AG20443 (cell line): ENCODE results near the gene VWA1.
"Not testable (repeated sequence)": the region's sequence is repeated elsewhere in the genome, so short reads cannot be mapped to it uniquely, and the experiment has no call there.

Experiments
- DNase-seq: peaks from one replicate; pipeline ENCODE4 v3.0.0; 2012; ENCODE audit warnings: low spot score, mixed read lengths

VWA1 gene

GRCh38 chr1:1435106-1435903 lies at the start of gene VWA1:
Gene VWA1, plus strand, starts transcription at chr1:1435690. Its CDS starts 59 bp downstream, at chr1:1435749.
- peak; percentile 97 for DNase-seq

DNA sequence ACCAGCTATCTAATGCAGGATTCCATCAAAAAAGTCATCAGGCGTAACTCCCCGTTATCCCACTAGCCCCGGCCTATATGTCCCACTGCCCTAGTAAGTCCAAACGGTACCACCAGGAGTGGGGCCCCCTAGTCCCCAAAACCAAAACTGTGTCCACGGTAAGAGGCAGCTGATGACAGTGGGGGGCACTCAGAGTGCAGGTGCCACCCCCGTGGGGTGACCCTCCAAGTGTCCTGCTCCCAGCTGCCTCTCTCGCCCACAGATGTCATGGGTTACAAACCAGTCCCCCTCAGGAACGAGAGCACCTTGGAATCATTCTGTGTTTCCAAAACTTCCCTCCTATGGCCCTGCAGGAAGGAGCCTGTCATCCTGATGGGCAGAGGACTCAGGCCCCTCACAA lies 49.6 kb upstream of the VWA1 start:
- peak; percentile 3 for DNase-seq

GRCh38 chr1:1387098-1388077 lies 48.1 kb upstream of the VWA1 start:
- peak; percentile 4 for DNase-seq

GRCh38 chr1:1388078-1388472 lies 47.4 kb upstream of the VWA1 start:
- no peak for DNase-seq

GRCh38 chr1:1390675-1391074 lies 44.8 kb upstream of the VWA1 start:
- DNase-seq: no peak

GRCh38 chr1:1391225-1391624 lies 44.3 kb upstream of the VWA1 start:
- peak; percentile 1 for DNase-seq

DNA sequence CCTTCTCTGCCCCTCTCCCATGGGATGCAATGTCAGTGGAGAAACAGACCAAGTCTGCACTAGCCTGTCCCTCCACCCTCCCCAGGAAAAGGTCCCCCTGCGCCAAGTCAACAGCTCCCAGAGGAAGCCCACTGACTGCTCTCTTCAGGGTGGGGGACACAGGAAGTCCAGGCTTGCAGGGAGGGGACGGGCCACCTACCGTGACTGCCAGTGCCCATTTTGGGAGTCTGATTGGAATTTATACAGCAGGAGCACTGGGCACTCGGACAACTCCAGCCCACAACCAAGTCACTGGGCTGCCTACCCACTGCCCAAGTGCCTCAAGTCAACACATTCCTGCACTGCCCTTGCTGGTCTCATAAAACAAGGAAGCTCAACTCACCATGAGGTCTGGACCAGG lies 42.5 kb upstream of the VWA1 start:
- DNase-seq: peak; percentile 1

DNA sequence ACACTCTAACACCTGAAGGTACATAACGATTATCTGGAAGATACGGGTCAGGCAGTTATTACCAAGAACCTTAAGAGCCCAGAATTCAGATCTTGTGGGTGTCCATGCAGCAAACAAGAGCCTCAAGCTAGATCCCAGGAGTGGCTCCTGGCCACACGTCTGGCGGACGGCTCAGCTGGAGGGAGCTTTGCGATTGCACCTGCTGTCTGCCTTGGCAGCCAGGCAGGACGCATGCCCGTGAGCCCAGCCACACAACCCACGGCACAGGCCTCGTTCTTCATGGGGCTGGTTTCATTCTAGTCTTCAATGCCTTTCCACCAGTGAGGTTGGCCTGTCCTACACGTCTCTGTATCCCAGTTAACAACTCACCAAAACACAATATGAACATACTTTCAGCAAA lies 42.1 kb upstream of the VWA1 start:
- DNase-seq: peak; percentile 1

DNA sequence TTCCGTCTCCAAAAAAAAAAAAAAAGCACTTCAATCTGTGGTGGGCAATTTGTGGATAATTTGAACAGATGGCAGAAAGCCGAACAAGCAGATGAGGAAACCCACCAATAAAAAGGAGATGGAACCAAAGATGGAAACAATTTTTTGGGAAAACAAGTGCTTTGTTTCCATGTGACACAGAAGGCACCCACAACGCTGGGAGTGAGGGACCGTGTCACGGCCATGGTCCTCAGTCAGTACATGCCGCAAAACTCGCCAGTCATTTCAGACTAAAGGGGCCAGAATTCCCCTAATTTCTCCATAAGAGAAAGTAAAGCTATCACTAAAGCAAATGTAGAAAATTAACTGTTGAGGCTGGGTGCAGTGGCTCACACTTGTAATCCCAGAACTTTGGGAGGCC lies 41.4 kb upstream of the VWA1 start:
- DNase-seq: no peak

GRCh38 chr1:1395166-1395565 lies 40.3 kb upstream of the VWA1 start:
- DNase-seq: no peak

DNA sequence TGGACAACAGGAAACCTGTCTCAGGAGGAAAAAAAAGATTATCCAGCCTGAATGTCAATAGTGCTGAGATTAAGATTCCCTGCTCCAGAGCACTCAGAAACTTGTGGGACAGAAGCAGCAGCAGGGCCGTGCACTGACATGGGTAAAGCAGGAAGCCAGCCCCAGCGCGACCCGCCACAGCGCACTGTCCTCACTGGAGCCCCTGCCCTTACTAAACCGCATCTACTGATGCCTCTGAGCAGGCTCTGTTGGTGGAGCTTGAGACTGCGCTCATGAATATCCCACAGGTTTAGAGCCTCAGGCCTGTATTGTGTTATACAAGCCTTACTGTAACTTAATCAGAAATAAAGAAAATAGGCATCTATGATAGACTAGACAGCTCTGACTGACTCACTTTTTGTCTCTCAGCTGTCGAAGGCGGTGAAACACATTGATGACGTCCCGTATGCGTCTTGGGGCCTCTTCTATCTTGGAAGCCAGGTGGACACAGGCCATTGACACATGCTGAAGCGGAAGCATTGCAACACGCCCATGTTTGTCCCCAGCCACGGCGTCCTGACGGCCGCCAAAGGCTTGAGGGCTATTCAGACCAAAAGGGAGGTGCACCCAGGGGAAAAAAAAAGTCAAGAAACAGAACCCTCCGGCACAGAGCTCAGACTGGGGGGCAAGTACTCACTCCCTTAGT lies 37.5 kb upstream of the VWA1 start:
- no peak for DNase-seq

GRCh38 chr1:1398677-1399186 lies 36.8 kb upstream of the VWA1 start:
- no peak for DNase-seq

GRCh38 chr1:1399187-1399871 lies 36.2 kb upstream of the VWA1 start, which contains the start of gene CCNL2:
Gene CCNL2, minus strand, starts transcription at chr1:1399335. Its CDS starts 29 bp downstream, at chr1:1399306.
- peak; percentile 99 for DNase-seq

DNA sequence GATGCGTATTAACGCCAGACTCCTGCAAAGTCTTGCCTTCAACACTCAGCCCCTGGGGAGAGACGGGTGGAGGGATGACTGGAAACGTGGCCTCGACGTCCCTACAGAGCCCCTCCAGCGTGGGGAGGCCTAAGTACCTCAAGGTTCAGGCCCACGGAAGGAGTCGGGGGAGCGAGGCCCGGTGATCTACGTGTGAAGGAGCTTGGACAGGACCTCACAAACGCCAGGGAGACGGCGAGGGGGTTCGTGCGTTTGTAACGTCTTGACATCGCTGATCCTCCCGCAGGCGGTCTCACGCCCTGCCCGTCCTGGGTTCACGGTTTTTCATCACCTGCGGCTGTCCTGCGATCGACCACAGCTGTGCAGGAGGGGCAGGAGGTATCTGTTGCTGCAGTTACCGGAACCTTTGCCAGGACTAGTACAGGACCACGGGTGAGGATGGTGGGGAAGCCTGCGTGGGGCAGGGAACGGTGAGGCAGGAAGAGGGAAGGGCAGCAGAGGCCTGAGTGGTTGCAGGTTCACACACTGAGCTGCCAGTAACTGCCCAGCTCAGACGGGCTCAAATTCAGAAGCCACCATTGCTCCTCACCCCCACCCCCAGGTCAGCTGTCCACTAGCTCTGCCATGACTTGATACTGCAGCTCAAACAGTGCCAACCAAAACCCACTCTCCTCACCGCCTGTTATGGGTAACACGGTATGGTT lies 35.5 kb upstream of the VWA1 start:
- DNase-seq: no peak

GRCh38 chr1:1400576-1401456 lies 34.7 kb upstream of the VWA1 start:
- DNase-seq: no peak

DNA sequence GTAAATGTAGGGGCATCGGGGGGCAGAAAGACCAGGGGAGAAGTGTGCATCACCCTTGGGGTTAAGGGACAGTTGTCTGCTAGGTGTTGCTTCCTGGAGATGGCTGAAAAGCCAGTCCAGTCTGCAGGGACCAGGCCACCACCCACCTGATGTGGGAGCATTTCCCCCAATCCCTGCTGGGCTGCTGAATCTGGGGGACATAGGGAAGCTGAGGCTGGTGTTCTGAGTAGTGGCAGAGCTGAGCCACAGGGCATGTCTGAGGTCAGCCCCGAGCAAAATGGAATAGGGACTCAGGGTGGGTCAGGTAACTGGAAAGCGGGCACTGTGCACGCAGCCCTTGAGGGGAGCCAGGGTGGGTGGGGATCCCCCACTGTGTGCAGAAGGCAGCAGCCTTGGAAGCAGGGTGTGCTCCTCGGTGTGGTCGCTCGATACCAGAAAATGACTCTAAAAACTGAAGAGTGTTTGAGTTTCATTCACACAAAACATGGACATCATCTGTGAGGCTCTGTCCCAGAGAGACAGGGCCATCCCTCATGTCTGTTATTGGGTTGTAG lies 34.0 kb upstream of the VWA1 start:
- DNase-seq: no peak

DNA sequence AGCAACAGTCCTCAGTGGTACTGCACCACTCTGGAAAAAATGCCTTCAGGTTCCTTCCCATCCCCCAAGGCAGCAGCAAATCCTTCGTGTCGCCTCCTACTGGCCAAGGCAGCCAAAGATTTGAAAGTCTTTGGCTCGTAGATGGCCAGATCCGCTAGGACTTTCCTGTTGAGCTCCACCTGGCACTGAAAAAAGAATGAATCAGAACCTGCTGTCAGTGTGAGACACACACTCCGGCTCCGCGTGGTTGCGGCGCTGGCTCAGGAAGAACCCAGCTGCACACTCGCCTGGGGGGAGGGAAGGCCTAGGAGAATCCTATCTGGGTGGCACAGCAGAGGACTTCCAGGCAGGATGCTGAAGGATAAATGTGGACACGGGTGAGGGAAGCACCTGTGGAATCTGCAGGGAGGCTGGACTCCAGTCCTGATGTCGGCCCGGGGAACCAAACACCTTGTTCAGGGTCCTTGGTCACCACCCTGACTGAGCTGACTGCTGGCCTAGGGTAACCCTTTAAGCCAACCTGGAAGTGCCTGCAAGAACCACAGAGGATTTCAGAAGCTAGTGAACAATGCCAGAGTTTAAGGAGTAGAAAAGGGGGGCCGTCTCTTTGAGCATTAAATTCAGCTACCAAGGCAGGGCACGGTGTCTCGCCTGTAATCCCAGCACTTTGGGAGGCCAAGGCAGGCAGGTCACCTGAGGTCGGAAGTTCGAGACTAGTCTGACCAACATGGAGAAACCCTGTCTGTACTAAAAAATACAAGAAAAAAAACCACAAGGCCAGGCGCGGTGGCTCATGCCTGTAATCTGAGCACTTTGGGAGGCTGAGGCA lies 33.2 kb upstream of the VWA1 start:
- DNase-seq: peak; percentile 64

DNA sequence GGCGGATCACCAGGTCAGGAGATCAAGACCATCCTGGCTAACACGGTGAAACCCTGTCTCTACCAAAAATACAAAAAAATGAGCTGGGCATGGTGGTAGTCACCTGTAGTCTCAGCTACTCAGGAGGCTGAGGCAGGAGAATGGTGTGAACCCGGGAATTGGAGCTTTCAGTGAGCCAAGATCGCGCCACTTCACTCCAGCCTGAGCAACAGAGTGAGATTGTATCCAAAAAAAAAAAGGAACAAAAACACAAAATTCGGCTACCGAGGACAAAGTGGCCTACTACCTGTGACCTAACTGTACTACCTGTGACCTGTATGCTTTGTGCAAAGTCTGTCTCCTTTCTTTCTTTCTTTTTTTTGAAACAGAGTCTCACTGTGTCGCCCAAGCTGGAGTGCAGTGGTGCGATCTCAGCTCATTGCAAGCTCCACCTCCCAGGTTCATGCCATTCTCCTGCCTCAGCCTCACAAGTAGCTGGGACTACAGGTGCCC lies 32.5 kb upstream of the VWA1 start:
- DNase-seq: not testable (repeated sequence)
